Measurements from ENCODE around the gene NAXD. TPM values are rescaled to one million over a fixed set of nuclear protein-coding genes. Genes with fewer than 3 reads are reported as not detected.
"Not testable (repeated sequence)": the region's sequence is repeated elsewhere in the genome, so short reads cannot be mapped to it uniquely, and the experiment has no call there.

Gene NAXD
- total RNA-seq, 1 donor: 16.8 TPM

GRCh38 chr13:110663491-110663890 lies 48.1 kb downstream of the NAXD start:
- TF ChIP-seq CTCF (IDR thresholded peaks at IDR 0.05; ENCODE audit: insufficient read depth, low read depth, low read length): no peak
- DNase-seq (ENCODE audit: low read depth): no peak

GRCh38 chr13:110664041-110664440 lies 48.7 kb downstream of the NAXD start:
- TF ChIP-seq CTCF (IDR thresholded peaks at IDR 0.05; ENCODE audit: insufficient read depth, low read depth, low read length): no peak
- H3K4me3 ChIP-seq (ENCODE audit: low read depth, low read length): no peak overlapping the region
- no peak for DNase-seq (ENCODE audit: low read depth)

More at GRCh38 chr13:110663491-110663890, 48.1 kb downstream of the NAXD start:
- no peak overlapping the region for H3K4me3 ChIP-seq (ENCODE audit: low read depth, low read length)

- no peak overlapping the region for H3K4me3 ChIP-seq (ENCODE audit: low read depth, low read length)
- TF ChIP-seq CTCF (IDR thresholded peaks at IDR 0.05; ENCODE audit: insufficient read depth, low read depth, low read length): no peak
- DNase-seq (ENCODE audit: low read depth): no peak
These were observed 49.3 kb downstream of the NAXD start for GRCh38 chr13:110664673-110665072.

- DNase-seq (ENCODE audit: low read depth): no peak
- TF ChIP-seq CTCF (IDR thresholded peaks at IDR 0.05; ENCODE audit: insufficient read depth, low read depth, low read length): no peak
- no peak overlapping the region for H3K4me3 ChIP-seq (ENCODE audit: low read depth, low read length)
These were observed 50.3 kb downstream of the NAXD start for GRCh38 chr13:110665491-110666254.

GRCh38 chr13:110666255-110666533 lies 50.8 kb downstream of the NAXD start:
- no peak overlapping the region for H3K4me3 ChIP-seq (ENCODE audit: low read depth, low read length)
- no peak for DNase-seq (ENCODE audit: low read depth)
- TF ChIP-seq CTCF (IDR thresholded peaks at IDR 0.05; ENCODE audit: insufficient read depth, low read depth, low read length): no peak

- no peak for TF ChIP-seq CTCF (IDR thresholded peaks at IDR 0.05; ENCODE audit: insufficient read depth, low read depth, low read length)
- DNase-seq (ENCODE audit: low read depth): no peak
- H3K4me3 ChIP-seq (ENCODE audit: low read depth, low read length): no peak overlapping the region
These were observed 53.7 kb downstream of the NAXD start for GRCh38 chr13:110669036-110669435.

- not testable (repeated sequence) for H3K4me3 ChIP-seq (ENCODE audit: low read depth, low read length); DNase-seq (ENCODE audit: low read depth)
These were observed 54.5 kb downstream of the NAXD start for GRCh38 chr13:110669814-110670213.
